ENCODE results near the gene NACC2. TPM values are rescaled to one million over a fixed set of nuclear protein-coding genes. Genes with fewer than 3 reads are reported as not detected.

NACC2 gene
- total RNA-seq: 15.1 and 24.2 TPM in 2 replicates

GRCh38 chr9:136095070-136096058 is at the start of gene NACC2:
TSS of gene NACC2 (minus strand) at chr9:136095289. CDS start at chr9:136050521, 44,768 bp downstream.

GRCh38 chr9:136118320-136119060 is 23.4 kb upstream of the NACC2 start, which contains the start of gene TMEM250:
TSS of gene TMEM250 (minus strand) at chr9:136118875. CDS start at chr9:136116900, 1,975 bp downstream.

GRCh38 chr9:135961277-135961715 is 133.8 kb downstream of the NACC2 start, which contains the start of gene UBAC1:
TSS of gene UBAC1 (minus strand) at chr9:135961373. CDS start at chr9:135961162, 211 bp downstream.

Other genes starting within 250 kb of the NACC2 start
- gene CAMSAP1, start 187.7 kb downstream of the NACC2 start, total RNA-seq: 12.9 and 14.4 TPM in 2 replicates
- 26.2 and 29.6 TPM in 2 replicates for gene UBAC1, start 133.9 kb downstream of the NACC2 start, total RNA-seq
- gene TMEM250, start 23.6 kb upstream of the NACC2 start, total RNA-seq: 24.7 and 48.6 TPM in 2 replicates
- not detected in 2 replicates for gene LHX3, start 109.8 kb upstream of the NACC2 start, total RNA-seq
- 9.1 and 10.3 TPM in 2 replicates for gene QSOX2, start 150.5 kb upstream of the NACC2 start, total RNA-seq
- gene CCDC187, start 208.8 kb upstream of the NACC2 start, total RNA-seq: under 0.01 TPM in 2 replicates
- gene GPSM1, start 232.2 kb upstream of the NACC2 start, total RNA-seq: 27.4 and 37.9 TPM in 2 replicates

All from smooth muscle cell of bladder (primary cell).